Motor neuron (in vitro differentiated cells): ENCODE measurements around the gene PTCD2. TPM values are rescaled to one million over a fixed set of nuclear protein-coding genes. Genes with fewer than 3 reads are reported as not detected.
"Not testable (repeated sequence)": the region's sequence is repeated elsewhere in the genome, so short reads cannot be mapped to it uniquely, and the experiment has no call there.

Experiments used
- ATAC-seq, 8 experiments: fragments of 200-7000 bp; cut with Tn5 transposase; replicated peaks in 6 of 8; 2 replicates each; pipeline ENCODE4 v1.8.0; 2021; ENCODE audit warnings: mild to moderate bottlenecking in 8 of 8, moderate library complexity in 8 of 8
- H3K27ac ChIP-seq, 2 donors: fragments of 250-450 bp; sonication (Bioruptor Pico); 2 replicates each; pipeline ENCODE4 v1.9.0; 2021; ENCODE audit warnings: antibody characterized with exemption in 2 of 2, mild to moderate bottlenecking in 2 of 2, moderate library complexity in 1 of 2
- H3K4me1 ChIP-seq, 2 donors: fragments of 250-450 bp; sonication (Bioruptor Pico); replicated peaks in 1 of 2; 2 replicates each; pipeline ENCODE4 v1.6.1; 2021; ENCODE audit warnings: antibody characterized with exemption in 2 of 2, mild to moderate bottlenecking in 2 of 2, moderate library complexity in 1 of 2
- H3K4me3 ChIP-seq, 5 donors: fragments of 250-450 bp; sonication (Bioruptor Pico); 2 replicates each; pipeline ENCODE4 v1.9.0; 2021; ENCODE audit warnings: antibody characterized with exemption in 5 of 5, mild to moderate bottlenecking in 5 of 5, moderate library complexity in 4 of 5
- WGBS, 10 experiments: fragments of 450-650 bp; shearing (Covaris generic); methylation state at CpG; one replicate each; pipeline ENCODE4 v1.0.0; 2022; 5-methylcytosine and 5-hydroxymethylcytosine counted together
- in situ Hi-C, 9 experiments: fragments of 400-800 bp; cut with MboI; loops; one replicate each; pipeline ENCODE4 v1.15.0; 2021; ENCODE audit warnings: low sequenced_read_pairs in 9 of 9, low pct_unique_long_range_greater_than_20kb in 2 of 9; ENCODE audit not compliant: unreplicated experiment in 9 of 9
- total RNA-seq, 8 experiments: library from RNA; unstranded; fragments of 300-600 nt; gene quantifications; 2 replicates each; pipeline versions ENCODE4 v1.2.3 to v1.2.4, GENCODE V29; 2022

The PTCD2 gene
- total RNA-seq, 8 experiments from 2014 or later, result 4.8 to 20.6 (median 8.5) TPM

DNA sequence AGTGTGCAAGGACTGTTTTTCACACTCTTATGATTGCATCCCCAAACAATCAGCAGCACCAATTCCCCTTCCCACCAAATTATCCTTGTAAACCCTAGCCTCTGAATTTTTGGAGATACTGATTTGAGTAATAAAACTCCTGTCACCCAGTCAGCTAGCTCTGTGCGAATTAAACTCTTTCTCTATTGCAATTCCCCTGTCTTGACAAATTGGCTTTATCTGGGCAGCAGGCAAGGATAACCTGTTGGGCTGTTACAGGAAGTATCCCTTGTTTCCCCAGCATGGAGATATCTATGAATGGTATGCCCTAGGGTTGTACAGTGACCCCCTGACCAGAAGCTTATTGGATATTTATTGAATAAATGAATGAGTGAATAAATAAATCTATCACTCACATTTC lies 80.8 kb downstream of the PTCD2 start:
- ATAC-seq, result no peak
- no peak overlapping the region for H3K27ac ChIP-seq
- no peak overlapping the region for H3K4me3 ChIP-seq
- 0 to 100% (median 33%) methylated on average over 1 of the region's 1 CpG; no CpG with 5 or more reads in 4 of the 10 experiments for WGBS, 10 experiments
- H3K4me1 ChIP-seq, result no peaks in the 10 kb centered on the region
- in situ Hi-C loops, result no loop called here

DNA sequence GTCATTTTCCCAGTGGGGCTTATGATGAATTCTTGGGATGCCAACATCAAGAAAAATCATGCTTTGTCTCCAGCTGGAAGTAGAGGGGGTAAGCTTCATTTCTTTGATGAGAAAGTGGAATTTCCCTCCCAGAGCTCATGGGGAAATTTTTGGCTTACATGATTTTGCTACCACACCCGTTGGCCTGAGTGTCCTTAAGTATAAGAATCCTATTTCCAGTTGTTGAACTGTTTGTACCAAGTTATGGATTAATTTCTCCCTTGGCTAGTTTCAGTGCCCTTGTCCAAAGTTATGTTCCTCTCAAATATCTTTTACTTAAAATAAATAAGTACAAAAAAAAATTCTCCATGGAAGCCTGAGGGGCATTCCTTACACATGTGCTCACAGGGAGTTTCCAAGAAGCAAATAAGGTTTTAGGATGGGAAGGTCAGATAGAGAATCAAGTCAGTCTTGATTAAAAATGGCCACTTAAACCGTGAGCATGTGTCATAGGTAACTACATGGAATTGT lies 82.3 kb downstream of the PTCD2 start:
- 0 to 90% (median 79%) methylated on average over 1 to 2 of the region's 2 CpGs for WGBS, 10 experiments
- H3K4me1 ChIP-seq, result no peaks in the 10 kb centered on the region
- H3K4me3 ChIP-seq, result no peak overlapping the region
- ATAC-seq, result peak in 3 of 8 experiments; percentile 40 to 92 (median 86)
- in situ Hi-C loops, result no loop called here
- H3K27ac ChIP-seq, result no peak overlapping the region

DNA sequence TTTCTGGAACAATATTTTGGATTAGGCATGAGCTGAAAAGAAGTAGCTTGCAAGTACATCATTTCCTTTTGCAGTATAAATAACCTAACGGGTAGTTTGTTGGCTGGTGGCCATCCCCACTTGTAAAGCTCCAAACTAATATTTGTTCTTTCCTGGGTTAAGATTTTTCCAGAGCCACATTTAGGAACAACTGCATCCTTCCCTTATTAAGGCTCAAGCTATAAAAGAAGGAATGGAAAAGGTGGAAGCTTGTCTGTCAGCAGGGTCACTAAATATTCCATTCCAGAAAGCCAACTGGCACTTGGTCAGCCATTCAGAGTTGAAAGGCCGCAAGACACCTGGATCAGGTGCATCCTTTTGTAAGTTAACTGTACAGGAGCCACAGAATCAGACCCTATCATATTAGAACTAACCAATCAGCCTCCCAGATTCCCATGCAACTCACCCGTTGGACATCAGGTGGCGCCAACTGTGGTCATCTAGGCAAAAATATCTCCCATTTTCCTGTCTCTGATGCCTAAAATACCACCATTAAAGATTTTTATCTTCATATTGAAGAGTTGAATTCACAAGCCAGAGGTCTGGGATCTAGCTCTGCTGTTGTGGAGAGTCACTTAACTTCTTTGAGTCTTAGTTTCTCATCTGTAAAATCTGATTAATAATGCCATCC lies 82.9 kb downstream of the PTCD2 start:
- no peak for ATAC-seq
- H3K27ac ChIP-seq, result no peak overlapping the region
- no peaks in the 10 kb centered on the region for H3K4me1 ChIP-seq
- WGBS, 10 experiments, result 20 to 100% (median 81%) methylated on average over 1 to 4 of the region's 4 CpGs
- H3K4me3 ChIP-seq, result no peak overlapping the region
- in situ Hi-C loops, result no loop called here

DNA sequence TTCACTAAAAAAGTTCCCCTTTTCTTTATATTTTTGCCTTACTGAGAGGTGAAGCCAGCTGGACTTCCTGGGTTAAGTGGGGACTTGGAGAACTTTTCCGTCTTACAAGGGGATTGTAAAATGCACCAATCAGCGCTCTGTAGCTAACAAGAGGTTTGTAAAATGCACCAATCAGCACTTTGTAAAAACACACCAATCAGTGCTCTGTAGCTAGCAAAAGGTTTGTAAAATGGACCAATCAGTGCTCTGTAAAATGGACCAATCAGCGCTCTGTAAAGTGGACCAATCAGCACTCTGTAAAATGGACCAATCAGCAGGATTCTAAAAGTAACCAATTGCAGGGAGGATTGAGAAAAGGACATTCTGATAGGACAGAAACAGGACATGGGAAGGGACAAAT lies 84.6 kb downstream of the PTCD2 start:
- in situ Hi-C loops, ATAC-seq, H3K4me3 ChIP-seq, H3K4me1 ChIP-seq, H3K27ac ChIP-seq: not testable (repeated sequence)
- WGBS, 10 experiments, result 74 to 100% (median 100%) methylated on average over 1 to 3 of the region's 3 CpGs

DNA sequence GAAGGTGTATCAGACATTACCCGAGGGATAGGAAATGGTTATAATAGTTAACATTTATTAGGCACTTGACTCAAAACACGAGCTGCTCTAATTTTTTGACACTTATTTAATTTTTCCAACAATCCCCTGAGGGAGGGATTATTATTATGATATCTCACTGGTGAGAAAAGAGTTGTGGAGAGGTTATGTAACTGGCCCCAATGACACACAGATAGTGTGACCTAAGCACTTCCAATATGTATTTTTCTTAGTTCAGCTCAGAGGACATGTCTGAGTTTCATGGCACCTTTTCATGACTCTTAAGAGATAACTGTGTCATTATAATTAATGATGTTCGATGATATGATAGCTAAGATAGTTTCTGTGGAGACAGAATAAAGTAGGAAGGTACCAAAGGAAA lies 86.9 kb downstream of the PTCD2 start:
- no peaks in the 10 kb centered on the region for H3K4me1 ChIP-seq
- H3K27ac ChIP-seq, result no peak overlapping the region
- no peak overlapping the region for H3K4me3 ChIP-seq
- in situ Hi-C loops, result no loop called here
- WGBS, 10 experiments, result 39 to 90% (median 75%) methylated on average over 1 to 3 of the region's 3 CpGs; no CpG with 5 or more reads in 1 of the 10 experiments
- no peak for ATAC-seq

DNA sequence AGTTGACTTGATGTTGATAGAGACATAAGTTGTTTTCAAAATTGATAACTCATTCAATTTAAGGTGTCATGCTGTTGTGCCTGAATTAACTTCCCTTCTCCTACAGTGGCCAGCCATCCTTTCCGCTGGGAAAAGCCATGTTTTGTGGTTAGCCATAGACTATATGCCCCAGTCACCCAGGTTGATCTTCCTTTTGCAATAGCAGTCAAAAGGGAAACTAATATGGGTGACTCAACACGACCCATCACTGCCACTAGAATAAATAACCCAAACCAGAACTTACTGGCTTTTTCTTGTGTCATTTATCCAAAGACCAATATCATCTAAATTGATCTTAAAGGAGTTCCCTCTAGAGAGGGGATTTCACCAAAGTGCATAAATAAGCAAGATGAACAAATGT lies 87.4 kb downstream of the PTCD2 start:
- H3K4me1 ChIP-seq, result no peaks in the 10 kb centered on the region
- in situ Hi-C loops, result no loop called here
- no peak for ATAC-seq
- no peak overlapping the region for H3K27ac ChIP-seq
- H3K4me3 ChIP-seq, result no peak overlapping the region
- 45 to 86% (median 68%) methylated on average over 1 to 2 of the region's 2 CpGs for WGBS, 10 experiments

DNA sequence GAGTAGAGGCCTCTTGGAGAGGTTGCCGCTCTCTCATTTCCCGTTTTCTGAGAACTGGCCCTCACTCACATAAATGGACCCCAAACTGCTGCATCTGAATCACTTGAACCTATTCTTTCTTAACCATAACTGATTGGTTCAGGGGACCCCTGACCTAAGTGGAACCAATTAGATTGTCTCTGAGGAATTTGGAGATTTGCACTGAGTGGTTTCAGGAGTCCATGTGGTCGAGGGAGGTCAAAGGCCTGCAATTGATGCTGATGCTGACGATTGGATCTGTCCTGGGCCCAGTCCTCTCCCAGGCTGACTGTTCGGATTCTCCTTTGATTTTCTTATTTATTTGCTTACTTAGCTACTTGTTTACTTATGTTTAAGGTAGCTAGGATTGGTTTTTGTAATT lies 88.0 kb downstream of the PTCD2 start:
- ATAC-seq, result no peak
- Histone ChIP-seq H3K4me1 (no peaks in the 10 kb centered on the region), H3K27ac (no peak overlapping the region), H3K4me3 (no peak overlapping the region)
- in situ Hi-C loops, result no loop called here
- WGBS, 10 experiments, result 40 to 85% (median 72%) methylated on average over 1 to 5 of the region's 5 CpGs; no CpG with 5 or more reads in 2 of the 10 experiments

DNA sequence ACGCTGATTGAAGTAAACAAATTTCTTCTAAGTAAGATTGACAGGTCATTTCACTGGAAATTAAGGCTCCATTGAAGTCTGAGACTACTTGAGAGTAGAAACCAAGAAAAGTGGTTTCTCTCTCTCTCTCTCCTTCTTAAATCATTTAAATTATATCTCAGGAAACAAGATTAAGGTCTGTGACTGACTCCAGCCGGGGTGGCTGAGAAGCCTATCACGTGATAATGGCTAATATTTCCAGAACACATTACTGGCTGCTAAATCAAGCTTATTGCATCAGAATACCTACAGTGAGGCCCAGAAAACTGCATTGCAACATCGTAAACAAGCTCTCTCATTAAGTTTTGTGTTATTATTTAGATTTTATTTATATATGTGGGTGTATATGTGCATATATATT lies 88.4 kb downstream of the PTCD2 start:
- no peaks in the 10 kb centered on the region for H3K4me1 ChIP-seq
- peak in 4 of 8 experiments; percentile 55 to 75 (median 70) for ATAC-seq
- in situ Hi-C loops, result no loop called here

DNA sequence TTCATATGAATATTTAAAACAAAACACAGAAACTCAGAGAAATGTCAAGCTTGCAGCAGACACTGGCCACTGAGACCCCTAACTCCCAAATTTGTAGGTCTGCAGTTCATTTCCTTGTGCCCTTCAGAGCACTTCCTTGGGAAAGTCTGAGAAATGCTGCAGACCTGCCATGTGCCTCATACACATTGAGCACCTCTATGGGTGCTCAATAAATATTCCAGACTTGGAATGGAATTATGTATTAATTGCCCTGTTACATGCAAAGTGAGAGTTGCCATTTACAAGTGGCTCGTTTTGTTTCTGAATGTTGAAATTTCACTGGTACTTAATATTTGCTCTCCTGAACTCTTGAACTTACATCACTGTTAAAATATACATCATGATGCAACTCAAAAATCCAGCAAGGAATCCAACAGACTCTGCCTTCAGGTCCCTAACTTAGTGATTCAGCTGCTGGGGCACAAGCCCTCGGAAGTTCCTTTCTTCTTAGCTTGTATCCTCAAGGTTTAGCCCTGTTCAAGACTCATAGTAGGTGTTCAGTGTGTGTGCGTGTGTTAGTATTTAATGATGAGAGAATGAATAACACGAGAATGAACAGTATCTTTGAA lies 90.6 kb downstream of the PTCD2 start:
- in situ Hi-C loops, result no loop called here
- Histone ChIP-seq H3K4me3 (no peak overlapping the region), H3K4me1 (no peaks in the 10 kb centered on the region), H3K27ac (no peak overlapping the region)
- 33 to 100% (median 65%) methylated on average over 1 to 4 of the region's 4 CpGs; no CpG with 5 or more reads in 2 of the 10 experiments for WGBS, 10 experiments
- ATAC-seq, result peak in 3 of 8 experiments; percentile 20 to 53 (median 21)

More for the DNA sequence above, 88.4 kb downstream of the PTCD2 start:
- Histone ChIP-seq H3K27ac (no peak overlapping the region), H3K4me3 (no peak overlapping the region)
- 33 to 95% (median 63%) methylated on average over 1 to 4 of the region's 4 CpGs; no CpG with 5 or more reads in 2 of the 10 experiments for WGBS, 10 experiments

DNA sequence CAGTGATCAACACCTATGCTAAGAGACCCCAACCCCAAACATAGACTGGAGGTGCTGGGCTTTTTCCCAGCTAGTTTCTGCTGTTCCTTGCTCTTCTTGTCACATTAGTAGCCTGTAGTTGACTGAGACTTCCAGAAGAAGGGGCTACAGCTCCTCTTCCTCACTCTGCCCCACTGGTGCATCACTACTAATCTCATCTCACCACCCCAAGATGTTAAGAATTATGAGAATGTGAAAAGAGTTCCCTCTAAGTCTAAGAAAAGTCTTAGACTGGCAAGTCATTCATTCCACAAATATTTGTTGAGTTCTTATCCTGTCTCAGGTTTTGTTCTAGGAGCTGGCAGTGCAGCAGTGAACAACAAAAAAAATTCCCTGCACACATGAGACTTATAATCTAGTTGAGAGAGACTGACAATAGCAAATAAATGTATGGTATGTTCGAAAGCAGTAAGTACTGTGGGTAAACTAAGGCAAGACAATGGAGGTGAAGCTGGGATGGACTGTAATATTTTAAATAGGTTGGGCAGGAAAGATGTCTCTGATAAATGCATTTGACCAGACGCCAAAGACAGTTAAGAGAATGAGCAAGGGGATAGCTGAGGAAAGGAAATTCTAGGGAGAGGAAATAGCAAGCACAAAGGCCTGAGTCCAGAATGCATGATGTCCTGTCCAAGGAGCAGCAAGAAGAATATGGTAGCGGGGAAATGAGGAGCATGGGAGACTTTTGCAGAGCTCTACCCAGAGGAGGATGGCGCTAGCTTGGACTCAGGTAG lies 92.3 kb downstream of the PTCD2 start:
- in situ Hi-C loops, result no loop called here
- Histone ChIP-seq H3K4me3 (no peak overlapping the region), H3K4me1 (no peaks in the 10 kb centered on the region), H3K27ac (no peak overlapping the region)
- 61 to 100% (median 88%) methylated on average over 1 to 4 of the region's 4 CpGs for WGBS, 10 experiments
- ATAC-seq, result no peak

DNA sequence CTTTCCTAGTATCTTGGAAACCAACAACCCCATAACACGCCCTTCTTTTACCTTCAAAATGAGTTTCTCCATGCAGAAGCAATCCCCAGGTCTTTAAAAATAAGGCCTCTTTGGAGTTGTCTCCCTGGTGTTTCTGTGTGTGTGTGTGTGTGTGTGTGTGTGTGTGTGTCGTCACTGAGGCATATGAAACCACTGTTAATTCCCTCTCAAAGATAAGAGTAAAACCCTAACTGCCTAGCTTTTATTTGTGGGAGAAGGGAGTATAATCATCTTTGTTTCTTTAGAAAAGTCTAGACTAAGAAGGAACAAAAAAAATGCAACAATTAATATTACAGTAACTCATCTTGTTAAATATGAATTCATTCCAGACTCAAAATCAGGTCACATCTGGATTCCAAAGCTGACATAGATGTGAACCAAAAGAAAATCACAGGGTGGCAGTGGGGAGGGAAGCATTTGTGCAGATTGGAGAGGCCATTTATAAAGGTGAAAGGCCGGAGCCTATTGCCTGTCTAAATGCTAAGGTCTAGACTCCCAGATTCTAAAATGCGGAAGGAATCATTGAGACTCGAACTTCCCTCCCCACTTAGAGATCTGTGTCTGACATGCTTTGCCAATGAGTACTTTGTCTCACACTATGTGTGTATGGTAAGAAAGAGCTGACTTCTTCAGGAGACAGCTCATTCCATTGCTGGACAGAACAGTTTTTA lies 95.6 kb downstream of the PTCD2 start:
- ATAC-seq, result no peak
- WGBS, 10 experiments, result 45 to 100% (median 95%) methylated on average over 1 to 5 of the region's 5 CpGs; no CpG with 5 or more reads in 2 of the 10 experiments

DNA sequence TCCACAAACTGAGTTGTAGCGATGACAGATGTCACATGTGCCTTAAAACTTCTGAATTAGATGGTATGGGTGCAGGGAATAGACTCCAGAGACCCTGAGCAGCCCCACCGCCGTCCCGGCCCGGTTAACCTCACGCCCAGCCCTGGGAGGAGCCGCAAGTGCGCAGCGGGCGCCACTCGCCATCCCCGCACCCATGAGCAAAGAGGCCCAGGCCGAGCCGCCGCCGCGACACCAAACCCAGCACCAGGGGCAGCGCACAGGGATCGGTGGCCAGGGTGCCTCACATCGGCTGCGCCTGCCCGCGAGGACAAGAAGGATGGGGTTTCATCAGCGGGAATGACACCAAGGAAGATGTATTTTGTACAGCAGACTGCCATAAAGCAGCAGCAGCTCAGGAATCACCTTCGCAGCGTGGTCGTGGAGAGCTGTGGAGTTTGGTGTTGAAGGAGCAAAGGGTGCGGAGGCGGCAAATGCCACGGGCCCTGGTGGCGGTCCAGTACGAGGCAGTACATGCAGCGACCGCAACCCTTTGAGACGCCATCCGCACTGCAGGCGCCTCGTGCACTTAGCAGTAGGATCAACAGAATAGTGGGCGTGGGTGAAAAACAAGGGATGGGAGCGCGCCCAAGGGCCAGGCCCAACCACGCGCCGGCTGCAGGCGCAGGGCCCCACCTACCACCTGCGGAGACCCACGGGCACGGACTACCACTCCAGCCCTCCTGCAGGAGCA lies 97.3 kb downstream of the PTCD2 start:
- Histone ChIP-seq H3K4me3 (no peak overlapping the region), H3K27ac (no peak overlapping the region), H3K4me1 (no peaks in the 10 kb centered on the region)
- ATAC-seq, result no peak
- in situ Hi-C loops, result no loop called here
- 91 to 100% (median 97%) methylated on average over 5 to 19 of the region's 48 CpGs; no CpG with 5 or more reads in 5 of the 10 experiments for WGBS, 10 experiments

More for the DNA sequence above, 95.6 kb downstream of the PTCD2 start:
- H3K27ac ChIP-seq, result no peak overlapping the region
- in situ Hi-C loops, result no loop called here
- H3K4me3 ChIP-seq, result no peak overlapping the region
- no peaks in the 10 kb centered on the region for H3K4me1 ChIP-seq
